ENCODE results near the gene PTOV1.

The PTOV1 gene

GRCh38 chr19:49869484-49870308 lies 18.7 kb downstream of the PTOV1 start:
- Histone ChIP-seq H3K36me3 (peaks cover 4 to 46% (median 17%) of the 10 kb centered on the region in 11 experiments), H3K4me2 (peak overlapping the region; percentile 91 to 99 (median 97)), H3K9ac (peak overlapping the region; percentile 76 to 86 (median 82)), H3K27ac (peak overlapping the region; percentile 70 to 95 (median 82)), H3K4me1 (peaks cover 47 to 87% (median 68%) of the 10 kb centered on the region in 10 experiments), H3K4me3 (peak overlapping the region; percentile 53 to 71 (median 62)), H4K20me1 (peaks cover 4 to 24% (median 20%) of the 10 kb centered on the region in 11 experiments; a peak in 20 of 22 replicates), H3K9me3 (replicated peaks in 1 of 11) (no peaks in the 10 kb centered on the region), H3K27me3 (no peaks in the 10 kb centered on the region)
- TF ChIP-seq Cebpa-rat (IDR thresholded peaks at IDR 0.05) = no peak

- no peaks in the 10 kb centered on the region for H3K9me3 ChIP-seq (replicated peaks in 1 of 11)
- peaks cover 0 to 17% (median 15%) of the 10 kb centered on the region in 11 experiments; a peak in 19 of 22 replicates for H4K20me1 ChIP-seq
- H3K27ac ChIP-seq = peak overlapping the region; percentile 70 to 89 (median 79); a peak in 21 of 22 replicates
- TF ChIP-seq Cebpa-rat (IDR thresholded peaks at IDR 0.05) = no peak
- H3K9ac ChIP-seq = peak overlapping the region; percentile 76 to 86 (median 82)
- peaks cover 47 to 87% (median 68%) of the 10 kb centered on the region in 10 experiments for H3K4me1 ChIP-seq
- peaks cover 0 to 44% (median 13%) of the 10 kb centered on the region in 11 experiments; a peak in 13 of 22 replicates for H3K36me3 ChIP-seq
- peak overlapping the region; percentile 53 to 71 (median 62) for H3K4me3 ChIP-seq
- H3K4me2 ChIP-seq = peak overlapping the region; percentile 89 to 99 (median 94)
- H3K27me3 ChIP-seq = no peaks in the 10 kb centered on the region
Observed at GRCh38 chr19:49870309-49870901, 19.4 kb downstream of the PTOV1 start.

- H3K27ac ChIP-seq = peak overlapping the region in 5 of 11 experiments; percentile 8 to 52 (median 25); a peak in 9 of 22 replicates
- no peaks in the 10 kb centered on the region for H3K9me3 ChIP-seq (replicated peaks in 1 of 11)
- H3K36me3 ChIP-seq = peaks cover 0 to 40% (median 13%) of the 10 kb centered on the region in 11 experiments; a peak in 13 of 22 replicates
- H3K4me3 ChIP-seq = no peak overlapping the region
- peaks cover 42 to 79% (median 62%) of the 10 kb centered on the region in 10 experiments for H3K4me1 ChIP-seq
- peak overlapping the region in 9 of 11 experiments; percentile 16 to 98 (median 34); a peak in 10 of 22 replicates for H3K9ac ChIP-seq
- no peaks in the 10 kb centered on the region for H3K27me3 ChIP-seq
- peak overlapping the region in 6 of 11 experiments; percentile 64 to 99 (median 92); a peak in 9 of 22 replicates for H3K4me2 ChIP-seq
- no peak for TF ChIP-seq Cebpa-rat (IDR thresholded peaks at IDR 0.05)
- peaks cover 0 to 6% (median 4%) of the 10 kb centered on the region in 11 experiments; a peak in 13 of 22 replicates for H4K20me1 ChIP-seq
Observed at GRCh38 chr19:49871349-49871985, 20.5 kb downstream of the PTOV1 start.

- no peak for TF ChIP-seq Cebpa-rat (IDR thresholded peaks at IDR 0.05)
- Histone ChIP-seq H3K4me3 (no peak overlapping the region), H3K27ac (peak overlapping the region in 7 of 11 experiments; percentile 7 to 52 (median 11); a peak in 10 of 22 replicates), H3K4me2 (peak overlapping the region in 5 of 11 experiments; percentile 52 to 99 (median 90); a peak in 9 of 22 replicates), H3K9me3 (replicated peaks in 1 of 11) (no peaks in the 10 kb centered on the region), H4K20me1 (no peaks in the 10 kb centered on the region; a peak in 1 of 22 replicates), H3K36me3 (peaks cover 0 to 40% (median 13%) of the 10 kb centered on the region in 11 experiments; a peak in 13 of 22 replicates), H3K4me1 (peaks cover 40 to 77% (median 60%) of the 10 kb centered on the region in 10 experiments), H3K27me3 (no peaks in the 10 kb centered on the region), H3K9ac (peak overlapping the region in 9 of 11 experiments; percentile 18 to 98 (median 34); a peak in 14 of 22 replicates)
Observed at GRCh38 chr19:49872245-49873128, 21.5 kb downstream of the PTOV1 start.

- Histone ChIP-seq H3K36me3 (peaks cover 0 to 40% (median 13%) of the 10 kb centered on the region in 11 experiments; a peak in 13 of 22 replicates), H3K4me3 (no peak overlapping the region), H4K20me1 (no peaks in the 10 kb centered on the region; a peak in 1 of 22 replicates), H3K9me3 (replicated peaks in 1 of 11) (no peaks in the 10 kb centered on the region), H3K4me2 (peak overlapping the region in 1 of 11 experiments; percentile 99; a peak in 1 of 22 replicates), H3K27ac (peak overlapping the region in 3 of 11 experiments; percentile 6 to 34 (median 15); a peak in 3 of 22 replicates), H3K4me1 (peaks cover 37 to 73% (median 56%) of the 10 kb centered on the region in 10 experiments), H3K27me3 (no peaks in the 10 kb centered on the region), H3K9ac (peak overlapping the region in 10 of 11 experiments; percentile 14 to 98 (median 94); a peak in 10 of 22 replicates)
- TF ChIP-seq Cebpa-rat (IDR thresholded peaks at IDR 0.05) = no peak
Observed at GRCh38 chr19:49873129-49873521, 22.2 kb downstream of the PTOV1 start.

GRCh38 chr19:49873834-49874233 lies 22.9 kb downstream of the PTOV1 start:
- no peak overlapping the region for H3K4me3 ChIP-seq
- no peaks in the 10 kb centered on the region; a peak in 1 of 22 replicates for H4K20me1 ChIP-seq
- H3K9me3 ChIP-seq (replicated peaks in 1 of 11) = no peaks in the 10 kb centered on the region
- no peak for TF ChIP-seq Cebpa-rat (IDR thresholded peaks at IDR 0.05)
- H3K9ac ChIP-seq = peak overlapping the region; percentile 14 to 98 (median 96); a peak in 15 of 22 replicates
- H3K4me2 ChIP-seq = peak overlapping the region in 3 of 11 experiments; percentile 12 to 99 (median 99); a peak in 4 of 22 replicates
- H3K27me3 ChIP-seq = no peaks in the 10 kb centered on the region
- H3K4me1 ChIP-seq = peaks cover 37 to 73% (median 56%) of the 10 kb centered on the region in 10 experiments
- peaks cover 0 to 40% (median 13%) of the 10 kb centered on the region in 11 experiments; a peak in 13 of 22 replicates for H3K36me3 ChIP-seq
- peak overlapping the region in 6 of 11 experiments; percentile 7 to 99 (median 30); a peak in 7 of 22 replicates for H3K27ac ChIP-seq

GRCh38 chr19:49874503-49875157 lies 23.7 kb downstream of the PTOV1 start:
- Histone ChIP-seq H3K27me3 (no peaks in the 10 kb centered on the region), H4K20me1 (no peaks in the 10 kb centered on the region; a peak in 1 of 22 replicates), H3K4me1 (peaks cover 40 to 77% (median 59%) of the 10 kb centered on the region in 10 experiments), H3K9ac (peak overlapping the region; percentile 93 to 98 (median 97); a peak in 20 of 22 replicates), H3K9me3 (replicated peaks in 1 of 11) (no peaks in the 10 kb centered on the region), H3K27ac (peak overlapping the region in 7 of 11 experiments; percentile 95 to 99 (median 98); a peak in 12 of 22 replicates), H3K4me2 (peak overlapping the region; percentile 77 to 99 (median 97); a peak in 20 of 22 replicates), H3K36me3 (peaks cover 0 to 42% (median 18%) of the 10 kb centered on the region in 11 experiments; a peak in 15 of 22 replicates), H3K4me3 (peak overlapping the region in 4 of 10 experiments; percentile 86 to 94 (median 90); a peak in 8 of 20 replicates)
- TF ChIP-seq Cebpa-rat (IDR thresholded peaks at IDR 0.05) = no peak
